ENCODE data around the gene TBC1D14. TPM values are rescaled to one million over a fixed set of nuclear protein-coding genes. Genes with fewer than 3 reads are reported as not detected.

TBC1D14 gene
- total RNA-seq, 1 experiment from 2014 or later: 153 TPM

- in situ Hi-C loops (cut with HindIII; ENCODE audit: low pct_unique_long_range_greater_than_20kb, low sequenced_read_pairs): no loop called here
- no peak for DNase-seq (ENCODE audit: low read depth, low spot score)
Observed at GRCh38 chr4:7048642-7049041, 139.0 kb downstream of the TBC1D14 start.

- no peak for DNase-seq (ENCODE audit: low read depth, low spot score)
- in situ Hi-C loops (cut with HindIII; ENCODE audit: low pct_unique_long_range_greater_than_20kb, low sequenced_read_pairs): no loop called here
Observed at GRCh38 chr4:7049295-7049694, 139.7 kb downstream of the TBC1D14 start.

GRCh38 chr4:7049739-7050138, 140.1 kb downstream of the TBC1D14 start:
- no peak for DNase-seq (ENCODE audit: low read depth, low spot score)
- in situ Hi-C loops (cut with HindIII; ENCODE audit: low pct_unique_long_range_greater_than_20kb, low sequenced_read_pairs): no loop called here

- DNase-seq (ENCODE audit: low read depth, low spot score): no peak
- in situ Hi-C loops (cut with HindIII; ENCODE audit: low pct_unique_long_range_greater_than_20kb, low sequenced_read_pairs): no loop called here
Observed at GRCh38 chr4:7050481-7051143, 141.0 kb downstream of the TBC1D14 start.

- in situ Hi-C loops (cut with HindIII; ENCODE audit: low pct_unique_long_range_greater_than_20kb, low sequenced_read_pairs): no loop called here
- no peak for DNase-seq (ENCODE audit: low read depth, low spot score)
Observed at GRCh38 chr4:7051144-7051495, 141.5 kb downstream of the TBC1D14 start.

GRCh38 chr4:7051905-7052304, 142.3 kb downstream of the TBC1D14 start:
- in situ Hi-C loops (cut with HindIII; ENCODE audit: low pct_unique_long_range_greater_than_20kb, low sequenced_read_pairs): no loop called here
- no peak for DNase-seq (ENCODE audit: low read depth, low spot score)

GRCh38 chr4:7052313-7052712, 142.7 kb downstream of the TBC1D14 start:
- in situ Hi-C loops (cut with HindIII; ENCODE audit: low pct_unique_long_range_greater_than_20kb, low sequenced_read_pairs): no loop called here
- no peak for DNase-seq (ENCODE audit: low read depth, low spot score)

GRCh38 chr4:7052923-7053715, 143.5 kb downstream of the TBC1D14 start:
- no peak for DNase-seq (ENCODE audit: low read depth, low spot score)
- in situ Hi-C loops (cut with HindIII; ENCODE audit: low pct_unique_long_range_greater_than_20kb, low sequenced_read_pairs): no loop called here

- no peak for DNase-seq (ENCODE audit: low read depth, low spot score)
- in situ Hi-C loops (cut with HindIII; ENCODE audit: low pct_unique_long_range_greater_than_20kb, low sequenced_read_pairs): no loop called here
Observed at GRCh38 chr4:7054106-7054880, 144.7 kb downstream of the TBC1D14 start.

GRCh38 chr4:7055111-7055989, 145.7 kb downstream of the TBC1D14 start:
- no peak for DNase-seq (ENCODE audit: low read depth, low spot score)
- in situ Hi-C loops (cut with HindIII; ENCODE audit: low pct_unique_long_range_greater_than_20kb, low sequenced_read_pairs): no loop called here

- in situ Hi-C loops (cut with HindIII; ENCODE audit: low pct_unique_long_range_greater_than_20kb, low sequenced_read_pairs): no loop called here
- no peak for DNase-seq (ENCODE audit: low read depth, low spot score)
Observed at GRCh38 chr4:7055990-7056325, 146.3 kb downstream of the TBC1D14 start.

GRCh38 chr4:7058792-7059191, 149.2 kb downstream of the TBC1D14 start:
- no peak for DNase-seq (ENCODE audit: low read depth, low spot score)
- in situ Hi-C loops (cut with HindIII; ENCODE audit: low pct_unique_long_range_greater_than_20kb, low sequenced_read_pairs): no loop called here

- DNase-seq (ENCODE audit: low read depth, low spot score): no peak
- in situ Hi-C loops (cut with HindIII; ENCODE audit: low pct_unique_long_range_greater_than_20kb, low sequenced_read_pairs): no loop called here
Observed at GRCh38 chr4:7059662-7060061, 150.0 kb downstream of the TBC1D14 start.

- DNase-seq (ENCODE audit: low read depth, low spot score): no peak
- in situ Hi-C loops (cut with HindIII; ENCODE audit: low pct_unique_long_range_greater_than_20kb, low sequenced_read_pairs): no loop called here
Observed at GRCh38 chr4:7060346-7061150, 150.9 kb downstream of the TBC1D14 start.

GRCh38 chr4:7061815-7062214, 152.2 kb downstream of the TBC1D14 start:
- in situ Hi-C loops (cut with HindIII; ENCODE audit: low pct_unique_long_range_greater_than_20kb, low sequenced_read_pairs): no loop called here
- no peak for DNase-seq (ENCODE audit: low read depth, low spot score)

GRCh38 chr4:7062816-7063215, 153.2 kb downstream of the TBC1D14 start:
- in situ Hi-C loops (cut with HindIII; ENCODE audit: low pct_unique_long_range_greater_than_20kb, low sequenced_read_pairs): no loop called here
- DNase-seq (ENCODE audit: low read depth, low spot score): no peak

- in situ Hi-C loops (cut with HindIII; ENCODE audit: low pct_unique_long_range_greater_than_20kb, low sequenced_read_pairs): no loop called here
- DNase-seq (ENCODE audit: low read depth, low spot score): no peak
Observed at GRCh38 chr4:7063362-7063761, 153.7 kb downstream of the TBC1D14 start.
